Measurements from ENCODE around the gene PRR29.
"Not testable (repeated sequence)": the region's sequence is repeated elsewhere in the genome, so short reads cannot be mapped to it uniquely, and the experiment has no call there.

The PRR29 gene

DNA sequence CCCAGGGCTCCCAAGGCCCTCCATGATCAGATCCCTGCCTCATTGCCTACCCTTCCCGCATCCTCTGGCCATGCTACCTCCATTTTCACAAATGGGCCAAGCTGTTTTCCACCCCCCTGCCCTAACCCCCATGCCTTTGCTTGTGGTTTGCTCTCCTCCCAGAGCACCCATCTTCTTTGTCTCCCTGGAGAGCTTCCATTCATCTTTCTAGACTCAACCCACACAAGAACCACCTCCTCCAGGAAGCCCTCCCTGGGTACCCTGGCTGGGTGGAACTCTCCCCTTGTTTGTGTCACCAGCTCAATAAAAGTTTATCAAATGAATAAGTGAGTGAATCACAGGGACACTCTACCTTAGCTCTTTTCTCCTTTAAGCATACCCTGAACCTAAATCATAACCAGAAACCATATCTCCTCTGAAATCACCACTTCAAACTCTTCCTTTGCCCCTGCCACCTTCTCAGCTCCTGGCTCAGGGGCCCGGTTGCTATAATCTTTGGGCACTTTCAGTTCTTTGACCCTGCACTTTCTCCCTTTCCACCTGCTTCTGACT lies 22.5 kb upstream of the PRR29 start:
- no peak for DNase-seq

- no peak for DNase-seq
Measured at GRCh38 chr17:63976702-63977101, 21.4 kb upstream of the PRR29 start.

GRCh38 chr17:63978272-63979200 lies 19.6 kb upstream of the PRR29 start:
- DNase-seq = no peak

DNA sequence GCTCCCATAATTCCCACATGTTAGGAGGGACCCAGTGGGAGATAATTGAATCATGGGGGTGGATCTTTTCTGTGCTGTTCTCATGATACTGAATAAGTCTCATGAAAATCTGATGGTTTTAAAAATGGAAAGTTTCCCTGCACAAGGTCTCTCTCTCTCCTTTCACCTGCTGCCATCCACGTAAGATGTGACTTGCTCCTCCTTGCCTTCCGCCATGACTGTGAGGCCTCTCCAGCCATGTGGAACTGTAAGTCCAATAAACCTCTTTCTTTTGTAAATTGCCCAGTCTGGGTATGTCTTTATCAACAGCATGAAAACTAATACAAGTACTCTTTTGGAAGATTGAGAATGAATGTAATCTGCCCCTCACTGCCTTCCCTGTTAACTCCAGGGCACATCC lies 15.5 kb upstream of the PRR29 start:
- DNase-seq = not testable (repeated sequence)

GRCh38 chr17:63983320-63983719 lies 14.8 kb upstream of the PRR29 start:
- DNase-seq = no peak

- no peak for DNase-seq
Measured at GRCh38 chr17:63984236-63984635, 13.9 kb upstream of the PRR29 start.

DNA sequence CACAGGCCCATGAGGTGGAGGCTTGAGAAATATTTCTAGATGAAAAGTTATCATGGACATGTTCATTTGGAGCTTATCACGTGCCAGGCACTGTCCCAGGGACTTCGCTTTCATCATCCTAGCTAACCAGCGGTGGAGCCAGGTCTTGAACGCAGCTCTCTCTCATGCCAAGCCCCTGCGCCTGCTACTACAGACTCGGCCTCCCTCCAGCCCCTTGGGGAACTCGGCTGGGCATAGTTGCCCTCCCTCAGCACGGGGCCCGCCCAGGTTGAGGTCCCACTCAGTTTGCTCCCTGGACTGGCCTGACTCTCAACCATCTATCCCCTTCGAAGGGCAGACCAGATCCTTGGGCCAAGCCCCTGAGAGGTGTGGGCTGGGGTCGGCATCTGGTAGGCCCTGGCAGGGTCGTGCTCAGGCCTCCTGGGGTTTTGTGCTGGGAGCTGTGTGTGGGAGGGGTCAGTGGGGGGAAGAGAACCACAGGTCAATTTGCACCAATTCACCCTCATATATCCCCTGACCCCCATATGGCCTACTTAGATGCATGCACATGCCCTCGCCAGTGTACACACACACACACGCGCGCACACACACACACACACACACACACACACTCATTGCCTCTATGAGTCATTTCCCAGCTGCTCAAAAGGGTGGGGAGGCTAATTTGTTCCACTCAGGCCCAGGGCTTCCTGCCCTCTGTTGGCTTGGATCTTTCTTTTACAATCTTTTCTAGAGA lies 13.3 kb upstream of the PRR29 start:
- DNase-seq = peak in 1 of 2 experiments; percentile 23

GRCh38 chr17:63985387-63986140 lies 12.6 kb upstream of the PRR29 start:
- no peak for DNase-seq

DNA sequence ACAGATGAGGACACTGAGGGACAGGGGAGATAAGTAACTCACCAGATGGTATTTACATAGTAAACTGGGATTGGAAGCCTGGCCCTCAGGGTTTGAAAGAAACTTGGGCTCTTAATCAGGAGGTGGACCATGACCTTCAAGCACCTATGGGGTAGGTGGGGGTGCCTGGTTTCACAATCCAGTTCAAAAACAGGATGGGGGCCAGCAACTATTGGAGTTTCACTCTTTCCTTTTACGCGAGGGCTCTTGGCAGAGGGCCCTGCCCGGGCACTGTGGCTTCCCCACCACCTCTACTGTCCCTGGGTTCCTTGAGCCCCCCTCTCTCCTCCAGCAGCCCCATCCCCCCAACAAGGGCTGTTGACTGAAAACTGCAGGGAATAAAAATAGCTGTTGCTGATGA lies 11.3 kb upstream of the PRR29 start:
- no peak for DNase-seq

DNA sequence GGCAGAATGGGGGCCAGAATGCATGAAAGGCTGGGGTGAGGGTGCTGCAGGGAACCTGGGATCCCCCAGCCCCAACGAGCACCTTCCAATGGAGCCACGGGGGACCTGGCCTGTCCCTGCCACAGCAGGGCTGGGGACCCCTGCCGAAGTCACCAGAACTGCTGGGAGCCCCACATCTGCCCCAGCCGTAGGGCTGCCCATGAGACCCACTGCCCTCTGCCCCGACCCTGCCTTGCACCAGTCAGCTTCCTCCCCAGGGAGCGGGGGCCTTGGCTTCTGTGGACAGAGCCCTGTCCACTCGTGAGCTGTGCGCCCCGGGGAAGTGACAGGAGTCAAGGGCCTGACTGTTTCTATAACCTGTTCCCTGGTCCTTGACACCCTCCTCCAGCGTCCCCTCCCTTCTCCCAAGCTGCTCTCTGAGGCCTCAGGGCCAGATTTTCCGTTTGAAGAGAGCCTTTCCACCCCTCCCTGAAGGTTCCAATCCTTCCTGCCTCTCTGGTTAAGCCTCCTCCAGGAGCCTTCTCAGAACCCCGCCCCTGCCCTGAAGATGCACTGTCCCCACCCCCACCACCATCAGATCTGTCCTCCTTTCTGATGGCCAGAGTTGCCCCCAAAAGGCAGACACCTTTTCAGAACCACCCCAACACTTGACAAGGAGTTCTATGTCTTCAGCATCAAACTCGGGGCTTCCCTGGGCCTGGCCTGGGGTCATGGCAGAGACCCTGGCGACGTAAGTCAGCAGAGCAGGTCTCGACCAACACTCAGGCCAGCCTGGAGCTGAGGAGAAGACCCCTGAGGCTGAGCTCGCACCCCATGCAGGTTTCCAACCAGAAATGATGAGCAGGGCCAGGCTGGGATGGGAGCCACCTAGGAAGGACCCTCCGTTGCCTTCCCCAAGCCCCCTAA lies 10.7 kb upstream of the PRR29 start:
- no peak for DNase-seq

- DNase-seq = no peak
Measured at GRCh38 chr17:63988127-63988478, 10.0 kb upstream of the PRR29 start.

DNA sequence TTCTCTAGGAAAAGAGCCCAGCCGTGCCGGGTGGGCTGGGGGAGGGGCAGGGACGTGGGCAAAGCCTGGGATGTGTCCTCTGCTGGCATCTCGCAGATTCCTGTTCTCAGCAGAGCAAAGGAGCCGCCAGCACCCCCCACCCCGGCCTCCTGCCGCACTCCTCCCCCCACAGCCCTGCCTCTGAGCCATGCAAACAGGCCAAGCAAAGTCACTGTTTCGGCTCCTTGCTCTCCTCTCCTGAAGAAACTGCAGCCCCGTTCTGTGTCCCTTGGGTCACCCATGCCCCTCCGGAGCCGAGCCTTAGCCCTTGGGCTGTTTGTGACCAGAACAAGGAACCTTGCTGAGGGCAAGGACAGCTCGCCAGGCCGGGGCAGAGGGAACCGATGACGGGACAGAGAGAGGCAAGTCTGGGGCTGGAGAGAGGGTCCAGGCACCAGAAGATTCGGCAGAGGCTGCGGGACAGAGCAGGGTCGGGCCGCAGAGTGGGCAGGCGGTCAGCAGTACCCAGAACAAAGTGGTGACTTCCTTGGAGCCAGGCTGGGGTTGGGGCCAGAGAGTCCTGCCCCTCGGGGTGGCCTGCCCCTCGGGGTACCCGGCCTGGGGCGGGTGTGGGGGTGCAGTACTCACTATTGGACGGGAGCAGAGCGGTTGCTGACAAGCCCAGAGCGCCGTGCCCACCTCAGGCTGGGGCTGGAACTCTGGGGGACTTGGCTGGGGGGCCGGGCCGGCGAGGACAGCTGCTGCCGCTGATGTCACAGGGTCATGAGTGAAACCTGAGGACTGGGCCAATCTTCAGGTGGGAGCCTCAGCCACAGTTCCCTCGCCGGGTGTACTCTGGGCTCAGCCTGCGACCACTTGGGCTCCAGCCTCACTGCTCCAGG lies 9.2 kb upstream of the PRR29 start:
- DNase-seq = no peak

DNA sequence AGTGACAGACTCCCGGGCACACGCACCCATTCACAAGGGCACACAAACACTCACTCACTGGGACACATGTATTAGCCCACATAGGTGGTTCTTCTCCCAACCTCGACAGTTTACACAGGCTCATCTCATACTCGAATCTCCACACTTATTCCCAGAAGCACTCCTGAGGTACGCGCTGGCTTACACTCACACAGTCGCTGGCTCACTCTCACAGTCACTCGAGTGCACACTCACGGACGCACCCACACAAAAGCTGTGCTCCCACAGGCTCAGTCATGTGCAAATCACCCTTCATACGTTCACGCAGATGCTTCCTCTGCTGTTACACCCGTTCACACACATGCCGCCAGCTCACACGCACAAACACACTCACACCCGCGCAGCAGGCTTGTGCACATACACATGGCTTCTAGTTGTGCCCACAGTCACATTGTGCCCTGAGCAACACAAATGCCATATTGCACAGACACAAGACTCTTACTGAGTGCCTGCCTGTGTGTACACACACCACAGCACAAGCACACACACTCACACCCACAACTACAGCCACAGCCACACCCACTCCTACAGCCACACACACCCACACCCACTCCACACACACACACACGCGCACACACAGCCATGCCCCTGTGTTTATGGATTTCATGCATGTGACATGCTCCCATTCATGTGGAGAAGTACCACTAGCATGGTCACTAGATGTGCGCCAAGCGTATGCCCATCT lies 8.4 kb upstream of the PRR29 start:
- no peak for DNase-seq

GRCh38 chr17:63991611-63992010 lies 6.5 kb upstream of the PRR29 start:
- DNase-seq = no peak

DNA sequence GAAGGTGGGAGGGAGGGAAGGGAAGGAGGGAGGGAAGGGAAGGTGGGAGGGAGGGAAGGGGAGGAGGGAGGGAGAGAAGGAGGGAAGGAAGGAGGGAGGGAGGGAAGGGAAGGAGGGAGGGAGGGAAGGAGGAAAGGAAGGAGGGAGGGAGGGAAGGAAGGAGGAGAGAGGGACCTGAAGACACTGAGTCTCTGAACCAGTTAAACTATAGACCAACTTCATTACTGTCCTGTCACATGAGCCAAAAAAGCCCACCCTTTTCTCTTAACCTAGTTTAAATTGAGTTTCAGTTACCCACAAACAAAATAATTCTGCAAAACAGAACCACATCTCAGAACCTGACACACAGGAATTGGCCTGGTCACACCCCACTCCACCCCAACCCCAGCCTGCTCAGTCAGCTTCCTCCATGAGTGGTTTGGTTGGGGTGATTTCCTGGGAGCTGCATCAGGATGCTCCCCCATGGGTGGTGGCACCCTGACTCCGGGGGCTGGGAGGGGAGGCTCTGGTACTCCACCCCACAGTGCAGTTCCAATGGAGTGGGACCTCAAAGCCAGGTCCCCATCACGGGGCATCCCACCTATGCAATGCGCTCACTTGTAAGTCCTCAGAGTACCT lies 4.7 kb upstream of the PRR29 start:
- DNase-seq = no peak

DNA sequence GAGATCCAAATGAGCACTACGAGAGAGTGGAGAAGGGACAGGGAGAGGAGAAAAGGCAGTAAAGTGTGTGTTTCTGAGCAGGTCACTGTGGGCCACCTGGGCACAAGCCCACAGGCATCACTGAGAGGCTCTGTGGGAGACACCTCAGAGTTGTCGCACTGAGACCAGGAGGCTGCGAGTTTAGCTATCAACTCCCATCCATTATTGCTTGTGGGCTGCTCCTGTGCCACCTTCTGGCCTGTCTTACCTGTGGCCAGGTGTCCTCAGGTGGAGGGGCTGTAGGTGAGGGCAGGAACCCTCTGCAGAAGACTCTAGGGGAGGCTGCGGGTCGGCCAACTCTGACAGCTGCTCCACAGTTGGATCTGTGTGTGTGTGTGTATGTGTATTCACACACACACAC lies 2.5 kb upstream of the PRR29 start:
- DNase-seq = no peak

DNA sequence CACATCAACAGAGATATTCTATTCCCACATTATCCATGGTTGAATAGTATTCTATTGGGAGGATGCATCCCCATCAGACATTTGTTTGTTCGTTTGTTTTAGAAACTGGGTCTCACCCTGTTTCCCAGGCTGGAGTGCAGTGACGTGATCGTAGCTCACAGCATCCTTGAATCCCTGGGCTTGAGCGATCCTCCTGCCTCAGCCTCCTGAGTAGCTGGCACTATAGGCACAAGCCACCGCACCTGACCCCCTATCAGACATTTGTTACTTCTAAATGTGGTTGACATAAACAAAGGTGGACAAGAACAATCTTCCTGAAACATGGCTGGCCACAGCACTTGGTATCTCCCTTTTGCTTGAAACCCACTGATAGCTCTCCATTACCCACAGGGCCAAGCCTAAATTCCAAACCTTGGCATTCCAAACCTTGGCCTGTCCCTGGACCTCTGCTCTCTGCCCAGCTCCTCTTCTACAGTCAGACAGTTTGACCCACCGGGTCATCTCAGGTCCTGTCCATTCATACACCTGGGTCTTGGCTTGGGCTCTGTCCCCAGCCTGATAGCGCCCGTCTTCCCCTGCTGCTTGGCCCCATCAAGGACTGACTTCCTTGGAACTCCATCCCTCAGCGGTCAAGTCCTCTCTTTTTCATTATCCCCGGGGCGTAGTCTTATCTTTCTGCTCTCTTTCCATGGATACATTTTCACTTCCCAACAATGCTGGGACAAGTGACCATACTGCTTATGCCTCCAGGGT lies 1.5 kb upstream of the PRR29 start:
- no peak for DNase-seq

DNA sequence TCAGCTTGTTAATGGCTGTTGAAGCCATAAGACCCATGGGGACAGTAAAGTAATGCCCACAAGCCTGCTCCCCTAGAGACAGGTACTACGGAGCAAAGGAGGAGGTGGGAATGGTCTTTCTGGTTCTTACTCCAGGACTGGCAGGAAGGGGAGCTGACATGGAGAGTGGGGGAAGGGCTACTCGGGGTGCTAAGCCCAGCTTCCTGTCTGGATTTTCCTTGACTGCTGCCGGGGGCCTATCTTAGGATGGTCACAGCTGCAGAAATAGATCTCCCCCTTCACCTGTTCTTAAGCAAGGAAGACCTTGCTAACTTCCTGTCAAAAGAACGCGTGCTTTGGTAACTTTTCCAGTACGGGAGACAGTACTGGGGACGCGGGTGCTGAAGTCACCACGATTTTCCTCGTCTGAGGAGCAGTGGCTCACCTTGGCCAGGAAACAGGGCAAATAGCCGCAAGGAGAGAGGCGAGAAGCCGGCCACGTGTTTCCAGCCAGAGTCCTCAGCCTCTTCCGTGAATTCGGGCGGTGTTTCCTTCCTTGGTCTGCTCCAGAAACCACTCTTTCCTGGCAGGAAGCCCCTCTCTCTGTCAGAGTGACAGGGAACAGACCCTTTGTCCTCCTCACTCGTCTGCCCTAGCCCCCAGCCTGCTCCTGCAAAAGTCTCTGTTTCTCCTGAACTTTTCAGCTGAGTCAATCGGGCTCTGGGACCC lies 656 bp upstream of the PRR29 start:
- DNase-seq = no peak
